ENCODE data around the gene CYP11A1. TPM values are rescaled to one million over a fixed set of nuclear protein-coding genes. Genes with fewer than 3 reads are reported as not detected.

The CYP11A1 gene
- total and polyA plus RNA-seq, 2 donors (not counting 1 experiment from before 2014, with no cell fraction given) = not detected

GRCh38 chr15:74343797-74344127, 23.7 kb downstream of the CYP11A1 start:
- H3K79me2 ChIP-seq (ENCODE audit: control insufficient read depth, insufficient read depth, low read length) = no peaks in the 10 kb centered on the region
- H3K4me3 ChIP-seq (ENCODE audit: control extremely low read depth in 1 of 5, extremely low read depth in 1 of 5, insufficient read depth in 1 of 5, low read depth in 2 of 5, low read length in 4 of 5) = no peak overlapping the region
- H3K4me2 ChIP-seq (replicated peaks; ENCODE audit: low read depth, low read length, poor library complexity, severe bottlenecking) = no peak overlapping the region
- no peaks in the 10 kb centered on the region for H3K4me1 ChIP-seq (ENCODE audit: control insufficient read depth in 2 of 2, insufficient read depth in 2 of 2, low read length in 2 of 2)
- TF ChIP-seq EZH2 (IDR thresholded peaks at IDR 0.05; ENCODE audit: borderline replicate concordance, insufficient read depth, low read depth, low read length, poor library complexity, severe bottlenecking) = no peak
- TF ChIP-seq CTCF (IDR thresholded peaks at IDR 0.05) = no peak
- H3K27me3 ChIP-seq (replicated peaks in 1 of 4; ENCODE audit: control extremely low read depth in 1 of 4, control insufficient read depth in 3 of 4, insufficient read depth in 4 of 4, low read length in 3 of 4) = no peaks in the 10 kb centered on the region
- ATAC-seq (ENCODE audit: low read depth) (no peak), DNase-seq (no peak)
- intact Hi-C loops (cut with micrococcal nuclease) = no loop called here
- no peaks in the 10 kb centered on the region for H3K36me3 ChIP-seq (replicated peaks in 1 of 2; ENCODE audit: control extremely low read depth in 1 of 2, control insufficient read depth in 1 of 2, extremely low read depth in 1 of 2, insufficient read depth in 2 of 2, low read length in 1 of 2)
- H3K27ac Mint-ChIP-seq = no peak overlapping the region
- H3K4me1 Mint-ChIP-seq = no peaks in the 10 kb centered on the region
- POLR2A ChIA-PET = no interaction called here
- H3K27ac ChIP-seq (ENCODE audit: low read length in 2 of 2) = no peak overlapping the region
- H2AFZ ChIP-seq (ENCODE audit: insufficient read depth, low read depth, low read length, poor library complexity, severe bottlenecking) = no peak overlapping the region
- H4K20me1 ChIP-seq (ENCODE audit: control insufficient read depth, insufficient read depth, low read length, poor library complexity, severe bottlenecking) = no peaks in the 10 kb centered on the region
- no peak overlapping the region for H3K9ac ChIP-seq (ENCODE audit: low read length)
- 81% methylated on average over 3 of the region's 8 CpGs for WGBS (ENCODE audit: insufficient coverage)
- peaks cover 23% of the 10 kb centered on the region for H3K27me3 Mint-ChIP-seq
- no peak overlapping the region for H3K4me3 Mint-ChIP-seq
- no peaks in the 10 kb centered on the region for H3K9me3 ChIP-seq (ENCODE audit: control extremely low read depth in 1 of 3, control insufficient read depth in 2 of 3, insufficient read depth in 1 of 3, low read length in 2 of 3)
- CTCF ChIA-PET = no interaction called here
- no peaks in the 10 kb centered on the region for H3K9me3 Mint-ChIP-seq (ENCODE audit: insufficient read depth)

GRCh38 chr15:74343127-74343796, 24.2 kb downstream of the CYP11A1 start:
- H3K27ac Mint-ChIP-seq = no peak overlapping the region
- H3K4me3 Mint-ChIP-seq = no peak overlapping the region
- TF ChIP-seq CTCF (IDR thresholded peaks at IDR 0.05) (no peak), EZH2 (IDR thresholded peaks at IDR 0.05; ENCODE audit: borderline replicate concordance, insufficient read depth, low read depth, low read length, poor library complexity, severe bottlenecking) (no peak)
- ChIA-PET POLR2A (no interaction called here), CTCF (no interaction called here)
- H3K4me1 Mint-ChIP-seq = no peaks in the 10 kb centered on the region
- H4K20me1 ChIP-seq (ENCODE audit: control insufficient read depth, insufficient read depth, low read length, poor library complexity, severe bottlenecking) = no peaks in the 10 kb centered on the region
- no peak overlapping the region for H2AFZ ChIP-seq (ENCODE audit: insufficient read depth, low read depth, low read length, poor library complexity, severe bottlenecking)
- DNase-seq = no peak
- no peak overlapping the region for H3K4me3 ChIP-seq (ENCODE audit: control extremely low read depth in 1 of 5, extremely low read depth in 1 of 5, insufficient read depth in 1 of 5, low read depth in 2 of 5, low read length in 4 of 5)
- H3K27me3 Mint-ChIP-seq = peaks cover 23% of the 10 kb centered on the region
- H3K79me2 ChIP-seq (ENCODE audit: control insufficient read depth, insufficient read depth, low read length) = no peaks in the 10 kb centered on the region
- intact Hi-C loops (cut with micrococcal nuclease) = no loop called here
- no peak overlapping the region for H3K27ac ChIP-seq (ENCODE audit: low read length in 2 of 2)
- H3K27me3 ChIP-seq (replicated peaks in 1 of 4; ENCODE audit: control extremely low read depth in 1 of 4, control insufficient read depth in 3 of 4, insufficient read depth in 4 of 4, low read length in 3 of 4) = no peaks in the 10 kb centered on the region
- no peak for ATAC-seq (ENCODE audit: low read depth)
- H3K4me2 ChIP-seq (replicated peaks; ENCODE audit: low read depth, low read length, poor library complexity, severe bottlenecking) = no peak overlapping the region
- no peaks in the 10 kb centered on the region for H3K9me3 ChIP-seq (ENCODE audit: control extremely low read depth in 1 of 3, control insufficient read depth in 2 of 3, insufficient read depth in 1 of 3, low read length in 2 of 3)
- WGBS (ENCODE audit: insufficient coverage) = 94% methylated on average over 12 of the region's 14 CpGs
- H3K9ac ChIP-seq (ENCODE audit: low read length) = no peak overlapping the region
- H3K36me3 ChIP-seq (replicated peaks in 1 of 2; ENCODE audit: control extremely low read depth in 1 of 2, control insufficient read depth in 1 of 2, extremely low read depth in 1 of 2, insufficient read depth in 2 of 2, low read length in 1 of 2) = no peaks in the 10 kb centered on the region
- no peaks in the 10 kb centered on the region for H3K9me3 Mint-ChIP-seq (ENCODE audit: insufficient read depth)
- H3K4me1 ChIP-seq (ENCODE audit: control insufficient read depth in 2 of 2, insufficient read depth in 2 of 2, low read length in 2 of 2) = no peaks in the 10 kb centered on the region

Data from B cell (primary cell).